ENCODE data around the gene LDLRAD4. TPM values are rescaled to one million over a fixed set of nuclear protein-coding genes. Genes with fewer than 3 reads are reported as not detected.

Gene LDLRAD4
- total and polyA plus RNA-seq, 12 donors, result 3.9 to 64.5 (median 36.0) TPM

DNA sequence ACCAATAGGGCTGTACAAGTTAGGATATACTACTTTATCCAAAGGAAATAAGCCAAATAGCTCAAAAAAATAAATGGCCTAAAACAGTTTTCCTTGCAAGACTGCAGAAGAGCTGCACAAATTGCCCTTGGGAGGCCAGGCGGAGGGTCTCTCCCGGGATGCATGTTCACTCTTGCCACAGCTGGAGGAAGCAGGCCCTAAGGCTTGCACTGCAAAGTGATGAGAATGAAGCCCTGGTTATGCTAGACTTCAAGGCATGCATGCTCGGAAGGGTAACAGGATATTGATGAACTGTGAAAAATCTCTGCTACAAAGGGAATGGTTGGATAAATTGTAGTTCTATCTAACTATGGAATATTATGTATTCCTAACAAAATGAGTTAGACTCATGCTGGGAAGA is 27.5 kb upstream of the LDLRAD4 start:
- Histone ChIP-seq H3K4me3 (no peak overlapping the region), H3K27me3 (no peaks in the 10 kb centered on the region), H3K27ac (no peak overlapping the region), H3K36me3 (replicated peaks in 1 of 2) (no peaks in the 10 kb centered on the region), H3K4me1 (replicated peaks in 1 of 2) (no peaks in the 10 kb centered on the region), H3K9me3 (replicated peaks in 1 of 3) (no peaks in the 10 kb centered on the region)
- TF ChIP-seq CTCF (IDR thresholded peaks at IDR 0.05), result no peak
- no peak for DNase-seq
- WGBS, 4 donors, result 58 to 83% (median 64%) methylated on average over 3 of the region's 3 CpGs
- intact Hi-C loops (cut with DNase I), result no loop called here

DNA sequence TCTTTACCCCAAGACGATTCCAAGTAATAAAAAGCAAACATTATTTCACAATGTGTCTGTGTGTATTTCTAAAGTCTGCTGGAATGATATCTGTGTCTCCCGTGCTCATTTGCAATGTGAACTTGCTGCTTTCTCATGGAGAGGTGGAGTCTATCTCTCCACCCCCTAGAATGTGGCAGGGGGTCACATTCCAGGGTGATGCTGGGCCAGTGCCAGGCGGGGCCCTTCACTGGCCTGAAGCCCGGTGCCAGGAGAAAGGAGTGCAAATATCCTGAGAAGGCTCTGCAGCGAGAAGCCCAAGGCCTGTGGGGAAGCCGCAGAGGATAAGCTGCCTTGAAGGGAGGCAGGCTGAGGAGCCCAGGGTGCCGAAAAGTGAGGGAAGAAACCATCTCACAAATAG is 26.8 kb upstream of the LDLRAD4 start:
- Histone ChIP-seq H3K27ac (no peak overlapping the region), H3K4me1 (replicated peaks in 1 of 2) (no peaks in the 10 kb centered on the region), H3K9me3 (replicated peaks in 1 of 3) (no peaks in the 10 kb centered on the region), H3K36me3 (replicated peaks in 1 of 2) (no peaks in the 10 kb centered on the region), H3K4me3 (no peak overlapping the region), H3K27me3 (no peaks in the 10 kb centered on the region)
- no peak for DNase-seq
- TF ChIP-seq CTCF (IDR thresholded peaks at IDR 0.05) (no peak), POLR2A (IDR thresholded peaks at IDR 0.05) (no peak)
- intact Hi-C loops (cut with DNase I), result no loop called here
- WGBS, 4 donors, result 55 to 63% (median 59%) methylated on average over 7 of the region's 7 CpGs

GRCh38 chr18:13192970-13193369 is 25.6 kb upstream of the LDLRAD4 start:
- intact Hi-C loops (cut with DNase I), result no loop called here
- no peaks in the 10 kb centered on the region for H3K36me3 ChIP-seq (replicated peaks in 1 of 2)
- 66 to 78% (median 71%) methylated on average over 2 of the region's 2 CpGs for WGBS, 4 donors
- DNase-seq, result no peak
- no peaks in the 10 kb centered on the region for H3K9me3 ChIP-seq (replicated peaks in 1 of 3)
- H3K4me1 ChIP-seq (replicated peaks in 1 of 2), result no peaks in the 10 kb centered on the region
- no peak overlapping the region for H3K4me3 ChIP-seq
- no peaks in the 10 kb centered on the region for H3K27me3 ChIP-seq
- TF ChIP-seq CTCF (IDR thresholded peaks at IDR 0.05) (no peak), POLR2A (IDR thresholded peaks at IDR 0.05) (no peak)
- H3K27ac ChIP-seq, result no peak overlapping the region

DNA sequence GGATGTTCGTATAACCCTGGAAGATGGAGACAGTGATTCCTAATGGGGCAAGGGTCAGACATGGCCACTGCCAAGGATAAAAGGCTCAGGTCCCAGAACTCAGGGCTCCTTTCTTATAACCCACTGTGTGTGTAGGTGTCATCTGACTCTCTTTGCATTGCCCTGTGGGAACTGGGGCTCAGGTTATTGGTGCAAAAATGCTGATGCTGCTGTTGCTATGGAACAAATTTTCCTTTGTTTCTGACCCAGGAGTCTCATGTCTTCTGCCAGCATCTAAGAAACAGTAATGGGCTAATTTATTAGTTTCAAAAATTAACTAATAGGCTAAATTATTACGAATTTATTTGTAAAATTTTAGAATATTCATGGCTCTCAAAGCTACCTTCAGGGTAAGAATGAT is 24.3 kb upstream of the LDLRAD4 start:
- H3K27me3 ChIP-seq, result no peaks in the 10 kb centered on the region
- TF ChIP-seq CTCF (IDR thresholded peaks at IDR 0.05) (no peak), POLR2A (IDR thresholded peaks at IDR 0.05) (no peak)
- no peaks in the 10 kb centered on the region for H3K36me3 ChIP-seq (replicated peaks in 1 of 2)
- H3K4me3 ChIP-seq, result no peak overlapping the region
- no peaks in the 10 kb centered on the region for H3K9me3 ChIP-seq (replicated peaks in 1 of 3)
- no peak overlapping the region for H3K27ac ChIP-seq
- DNase-seq, result no peak
- intact Hi-C loops (cut with DNase I), result no loop called here
- H3K4me1 ChIP-seq (replicated peaks in 1 of 2), result no peaks in the 10 kb centered on the region
- 45 to 61% (median 59%) methylated on average over 2 of the region's 2 CpGs for WGBS, 4 donors
